NCI-H226 (cell line): ENCODE measurements around the gene PSORS1C1.
"Not testable (repeated sequence)": the region's sequence is repeated elsewhere in the genome, so short reads cannot be mapped to it uniquely, and the experiment has no call there.

Experiments used
- DNase-seq: peaks from one replicate; pipeline ENCODE4 v3.0.0-alpha.2; 2015

Gene PSORS1C1

DNA sequence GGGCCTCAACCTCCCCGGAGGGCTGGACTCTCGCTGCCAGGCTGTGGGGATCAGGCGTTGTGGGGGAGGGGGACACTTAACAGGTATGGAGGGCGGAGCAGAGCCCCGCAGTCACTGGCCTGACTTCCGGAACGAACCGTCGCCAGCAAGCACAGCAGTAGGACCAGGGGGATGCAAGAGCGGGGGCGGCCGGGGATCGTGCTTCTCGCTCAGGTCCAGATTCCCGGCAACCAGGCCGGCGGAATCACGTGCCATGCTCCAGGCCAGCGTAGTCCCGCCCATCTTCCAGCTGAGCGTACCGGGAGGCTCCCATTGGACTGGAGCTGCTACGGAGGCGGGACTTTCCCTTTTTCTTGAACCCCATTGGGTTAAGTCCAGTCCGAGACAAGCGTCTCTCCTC is 65.9 kb downstream of the PSORS1C1 start:
- no peak for DNase-seq

DNA sequence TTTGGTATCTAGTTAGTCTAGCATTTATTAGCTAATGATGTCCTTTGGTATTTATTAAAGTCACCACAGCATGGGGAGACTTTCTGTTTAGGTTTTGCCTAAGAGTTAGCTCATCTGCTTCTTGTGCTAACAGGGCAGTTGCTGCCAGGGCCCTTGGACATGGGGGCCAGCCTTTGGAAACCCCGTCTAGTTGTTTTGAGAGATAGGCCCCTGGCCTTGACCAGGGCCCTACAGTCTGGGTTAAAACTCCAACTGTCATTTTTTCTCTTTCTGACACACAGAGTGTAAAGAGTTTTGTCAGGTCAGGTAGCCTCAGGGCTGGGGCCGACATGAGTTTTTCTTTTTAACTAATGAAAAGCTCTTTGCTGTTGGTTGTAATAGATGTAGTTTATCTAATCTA is 68.7 kb downstream of the PSORS1C1 start:
- DNase-seq: not testable (repeated sequence)

- DNase-seq: not testable (repeated sequence)
Observed at GRCh38 chr6:31183859-31184258, 69.3 kb downstream of the PSORS1C1 start.

- not testable (repeated sequence) for DNase-seq
Observed at GRCh38 chr6:31185695-31186051, 71.1 kb downstream of the PSORS1C1 start.

DNA sequence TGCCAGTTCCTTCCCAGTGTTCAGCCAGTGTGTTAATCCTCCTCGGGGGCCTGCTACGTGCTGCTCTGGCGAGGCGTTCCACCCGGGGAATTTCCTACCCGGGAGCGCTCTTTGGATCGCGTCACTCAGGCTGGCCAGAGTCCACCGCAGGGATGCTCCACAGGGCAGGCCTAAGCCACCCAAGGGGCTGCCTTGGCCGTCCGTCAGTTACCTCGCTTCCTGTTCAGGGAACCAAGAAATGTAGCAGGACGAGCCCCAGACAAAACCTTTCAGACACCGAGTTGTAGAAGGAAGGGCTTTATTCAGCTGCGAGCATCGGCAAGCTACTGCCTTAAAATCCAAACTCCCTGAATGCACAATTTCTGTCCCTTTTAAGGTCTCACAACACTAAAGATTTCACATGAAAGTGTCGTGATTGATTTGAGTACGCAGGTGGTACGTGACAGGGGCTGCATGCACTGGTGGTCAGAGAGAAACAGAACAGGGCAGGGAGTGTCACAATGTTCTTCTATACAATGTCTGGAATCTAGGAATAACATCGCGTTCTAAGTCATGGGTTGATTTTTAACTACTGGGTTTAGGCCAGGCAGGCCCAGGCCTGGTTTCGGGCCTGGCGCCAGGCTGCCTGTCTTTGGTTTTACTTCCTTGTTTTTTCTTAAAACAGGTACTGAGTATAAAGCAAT is 71.6 kb downstream of the PSORS1C1 start:
- no peak for DNase-seq

DNA sequence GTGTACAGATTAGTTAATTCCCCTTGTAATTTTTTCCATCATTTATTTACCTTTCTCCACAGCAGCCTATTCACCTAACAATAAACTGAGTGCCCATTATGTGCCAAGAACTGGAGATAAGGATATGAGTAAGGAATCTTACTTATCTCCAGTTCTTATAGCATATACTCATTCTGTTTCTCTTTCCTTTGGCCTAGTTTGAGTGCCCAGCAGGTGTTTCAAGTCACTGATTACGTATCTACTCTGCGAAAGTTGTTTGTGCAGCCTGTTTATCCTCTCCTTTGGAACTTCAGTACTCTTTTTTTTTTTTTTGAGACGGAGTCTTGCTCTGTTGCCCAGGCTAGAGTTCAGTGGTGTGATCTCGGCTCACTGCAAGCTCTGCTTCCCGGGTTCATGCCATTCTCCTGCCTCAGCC is 73.2 kb downstream of the PSORS1C1 start:
- peak; percentile 32 for DNase-seq

DNA sequence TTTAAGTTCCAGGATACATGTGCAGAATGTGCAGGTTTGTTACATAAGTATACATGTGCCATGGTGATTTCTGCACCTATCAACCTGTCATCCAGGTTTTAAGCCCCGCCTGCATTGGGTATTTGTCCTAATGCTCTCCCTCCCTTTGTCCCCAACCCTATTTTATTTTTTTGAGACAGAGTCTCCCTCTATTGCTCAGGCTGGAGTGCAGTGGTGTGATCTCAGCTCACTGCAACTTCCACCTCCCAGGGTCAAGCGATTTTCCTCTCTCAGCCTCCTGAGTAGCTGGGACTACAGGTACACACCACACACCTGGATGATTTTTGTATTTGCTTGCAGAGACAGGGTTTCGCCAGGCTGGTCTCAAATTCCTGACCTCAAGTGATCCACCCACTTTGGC is 74.6 kb downstream of the PSORS1C1 start:
- DNase-seq: not testable (repeated sequence)
